IPS-11a (cell line): ENCODE results near the gene NEMP2.

Source experiments
- H3K4me3 ChIP-seq: one replicate; pipeline ENCODE4 v1.5.1; 2013; ENCODE audit warnings: low read depth, low read length, control low read depth

NEMP2 gene

GRCh38 chr2:190534310-190535120 is at the start of gene NEMP2:
Gene NEMP2, minus strand, starts transcription at chr2:190534722. Its CDS starts 67 bp downstream, at chr2:190534655.
- peak within 1 kb of the TSS; percentile 60 for H3K4me3 ChIP-seq

GRCh38 chr2:190583507-190584337 is 49.2 kb upstream of the NEMP2 start:
- no peak overlapping the region for H3K4me3 ChIP-seq

DNA sequence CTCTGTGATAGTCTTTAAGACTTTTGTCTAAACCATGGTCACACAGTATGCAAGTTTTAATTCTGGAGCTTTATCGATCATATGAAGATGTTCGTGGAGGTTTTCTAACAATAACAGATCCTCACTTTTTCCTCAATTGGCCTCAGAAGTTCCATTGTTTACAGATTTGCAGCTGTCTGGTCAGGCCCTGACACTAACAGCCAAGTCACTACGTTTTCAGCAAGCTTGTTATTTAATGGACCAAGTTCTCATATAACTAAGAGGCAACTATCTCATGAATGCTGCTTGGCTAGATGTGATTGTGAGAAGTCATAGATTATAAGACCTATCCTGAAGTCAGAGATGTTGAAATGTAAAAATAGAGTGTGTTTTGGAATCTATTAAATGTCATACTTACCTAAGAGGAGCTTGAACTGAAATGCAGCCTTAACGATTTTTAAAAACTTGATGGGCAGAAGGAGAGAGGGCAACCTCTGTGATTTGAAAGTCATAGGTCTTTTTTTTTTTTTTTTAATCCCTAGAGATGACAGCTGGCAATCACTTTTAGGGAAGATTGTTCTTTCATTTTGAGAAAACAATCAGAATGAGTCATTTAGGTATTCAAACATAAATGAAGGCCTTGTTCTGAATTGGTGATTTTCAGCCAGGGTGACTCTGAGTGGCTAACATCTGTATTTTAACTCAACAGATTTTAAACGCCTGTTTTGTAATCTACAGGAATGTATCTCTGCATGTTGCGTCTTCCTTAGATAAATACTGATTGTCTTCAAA is 48.4 kb upstream of the NEMP2 start:
- no peak overlapping the region for H3K4me3 ChIP-seq

- H3K4me3 ChIP-seq = no peak overlapping the region
Observed at GRCh38 chr2:190582019-190582418, 47.5 kb upstream of the NEMP2 start.

GRCh38 chr2:190579915-190580846 is 45.7 kb upstream of the NEMP2 start:
- no peak overlapping the region for H3K4me3 ChIP-seq

DNA sequence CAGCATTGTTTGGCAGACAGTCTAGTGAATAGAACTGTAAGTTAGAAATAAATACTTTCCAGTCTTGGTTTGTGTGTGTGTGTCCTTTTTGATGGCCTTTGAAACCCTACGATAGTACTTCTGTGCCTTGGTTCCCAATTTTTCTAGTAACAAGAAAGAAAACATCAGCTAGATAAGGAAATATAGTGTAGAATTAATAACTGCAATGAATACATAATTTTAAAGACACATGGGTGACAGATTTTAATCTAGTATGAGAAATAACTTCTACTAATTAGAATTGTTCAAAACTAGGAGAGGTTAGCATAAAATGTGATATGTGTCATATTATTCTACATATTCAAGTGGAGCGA is 44.5 kb upstream of the NEMP2 start:
- no peak overlapping the region for H3K4me3 ChIP-seq

DNA sequence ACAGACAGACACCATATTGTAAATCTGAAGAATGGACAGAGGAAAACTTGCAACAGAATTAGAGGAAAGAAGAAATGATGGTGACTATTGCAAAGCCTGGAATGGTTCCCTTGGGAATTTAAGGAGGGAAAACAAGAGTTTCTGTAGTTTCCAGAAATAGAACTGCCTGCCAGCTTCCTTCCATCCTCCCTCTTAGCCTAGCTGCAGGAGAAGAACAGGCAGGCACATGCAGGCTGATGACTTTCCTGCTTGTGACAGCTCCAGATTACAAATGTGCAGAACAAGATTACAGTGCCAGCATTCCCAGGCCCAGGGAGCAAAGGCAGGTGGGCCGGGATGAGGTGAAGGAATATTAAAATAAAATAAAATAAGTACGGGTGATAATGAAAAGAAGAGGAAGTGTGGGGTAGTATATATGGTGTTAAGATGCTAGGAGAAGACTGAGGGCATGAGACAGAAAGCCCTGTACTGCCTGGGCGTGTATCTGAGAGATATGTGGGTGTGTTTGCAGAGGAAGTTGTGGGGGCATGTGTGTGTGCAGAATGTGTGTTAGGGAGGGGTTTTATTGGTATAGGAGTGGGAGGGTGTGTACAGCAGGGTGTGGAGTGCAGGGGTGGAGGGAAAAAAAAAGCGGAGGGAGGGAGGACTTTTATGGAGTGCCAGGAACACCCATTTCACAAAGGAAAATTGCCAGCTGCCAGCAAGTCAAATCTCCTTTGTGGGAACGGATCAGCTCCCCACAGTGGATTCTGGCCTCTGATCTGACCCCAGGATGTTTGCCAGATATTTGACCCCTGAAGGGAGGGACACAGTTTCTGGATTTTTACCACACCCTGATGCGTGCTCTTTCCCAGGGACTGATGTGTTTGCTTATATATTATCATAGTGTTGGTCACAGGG is 43.9 kb upstream of the NEMP2 start:
- H3K4me3 ChIP-seq = no peak overlapping the region

DNA sequence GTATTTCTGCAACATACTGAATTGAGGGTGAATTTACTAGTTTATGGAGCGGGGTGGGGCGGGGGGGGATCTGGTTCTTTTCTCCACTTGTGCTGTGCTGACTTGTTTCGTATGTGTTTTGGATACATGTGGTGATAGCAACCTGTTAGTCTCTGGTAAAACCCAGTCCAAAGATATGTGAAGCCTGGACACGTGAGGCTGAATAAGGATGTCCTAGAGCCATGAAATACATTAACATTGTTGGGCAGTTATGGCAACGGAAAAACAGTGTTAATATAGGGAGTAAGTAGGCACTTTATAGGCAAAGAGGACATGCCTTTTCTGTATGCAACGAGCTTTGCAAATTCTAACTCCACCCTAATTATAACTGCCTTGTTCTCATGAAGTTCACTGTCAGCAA is 42.1 kb upstream of the NEMP2 start:
- H3K4me3 ChIP-seq = no peak overlapping the region

- no peak overlapping the region for H3K4me3 ChIP-seq
Observed at GRCh38 chr2:190575263-190575662, 40.7 kb upstream of the NEMP2 start.

DNA sequence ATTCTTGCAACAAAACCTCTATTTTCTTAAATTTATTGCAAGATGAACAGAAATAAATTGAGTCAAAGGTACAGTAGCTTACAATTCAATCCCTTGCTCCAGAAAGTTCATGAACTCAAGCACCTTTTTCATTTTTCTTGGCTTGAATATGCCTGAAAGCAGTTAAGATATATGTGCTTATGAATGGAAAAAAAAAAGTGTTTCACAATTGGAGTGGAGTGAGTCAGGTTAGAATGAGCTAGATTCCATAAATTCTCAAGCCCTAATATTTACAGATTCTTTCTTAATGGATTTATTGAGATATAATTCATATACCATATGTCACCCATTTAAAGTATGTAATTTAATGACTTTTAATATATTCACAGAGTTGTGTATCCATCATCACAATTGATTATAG is 39.6 kb upstream of the NEMP2 start:
- H3K4me3 ChIP-seq = no peak overlapping the region

- H3K4me3 ChIP-seq = no peak overlapping the region
Observed at GRCh38 chr2:190572246-190572645, 37.7 kb upstream of the NEMP2 start.

- no peak overlapping the region for H3K4me3 ChIP-seq
Observed at GRCh38 chr2:190571686-190572085, 37.2 kb upstream of the NEMP2 start.

DNA sequence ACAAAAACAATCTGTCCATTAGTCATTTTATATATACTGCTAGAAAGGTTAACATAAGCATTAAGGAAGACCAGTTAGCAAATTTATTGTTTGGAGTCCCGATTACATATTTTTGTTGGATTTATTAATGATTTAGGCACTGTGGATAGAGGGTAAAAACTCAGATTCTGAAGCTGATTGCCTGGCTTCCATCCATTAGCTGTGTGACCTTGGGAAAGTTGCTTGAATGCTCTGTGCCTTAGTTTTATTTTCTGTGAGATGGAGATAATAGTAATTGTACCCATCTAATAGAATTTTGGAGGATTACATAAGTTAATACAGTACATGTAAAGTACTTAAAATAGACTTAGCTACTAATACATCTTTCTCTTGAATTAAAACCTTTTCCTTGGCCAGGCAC is 36.3 kb upstream of the NEMP2 start:
- H3K4me3 ChIP-seq = no peak overlapping the region

DNA sequence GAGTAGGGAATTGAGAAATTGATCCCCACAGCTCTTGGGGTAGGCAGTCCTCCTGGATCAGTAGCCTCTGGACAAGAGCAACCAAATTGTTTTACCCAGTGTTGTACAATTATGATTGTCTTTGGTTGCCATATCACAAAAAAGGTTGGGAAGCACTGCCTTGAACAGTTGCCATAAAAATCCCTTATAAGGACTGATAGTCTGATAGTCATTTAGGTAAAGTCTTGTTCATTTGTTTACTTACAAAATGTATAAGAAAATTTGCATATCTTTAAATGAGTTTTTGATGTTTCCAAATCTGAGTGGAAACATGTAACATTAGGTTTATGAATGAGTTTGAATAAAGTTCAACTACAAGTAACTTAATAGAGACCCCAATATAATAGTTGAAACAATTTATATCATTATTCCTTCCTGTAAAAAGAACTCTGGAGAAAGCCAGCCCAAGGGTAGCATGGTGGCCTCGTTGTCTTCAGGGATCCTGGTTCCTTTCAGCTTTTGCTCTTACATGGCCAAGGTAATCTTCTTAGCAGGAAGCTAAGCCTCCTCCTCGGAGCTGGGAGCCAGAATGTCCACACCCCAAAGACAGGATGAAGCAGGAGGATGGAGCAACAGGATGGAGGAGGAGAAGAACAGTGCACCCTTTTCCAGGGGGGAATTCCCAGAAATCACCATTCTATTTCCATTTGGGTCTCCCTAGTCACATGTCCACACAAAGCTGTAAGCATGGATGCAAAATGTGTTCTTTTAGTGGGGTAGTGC is 35.7 kb upstream of the NEMP2 start:
- no peak overlapping the region for H3K4me3 ChIP-seq

- H3K4me3 ChIP-seq = no peak overlapping the region
Observed at GRCh38 chr2:190564838-190565237, 30.3 kb upstream of the NEMP2 start.

- H3K4me3 ChIP-seq = no peak overlapping the region
Observed at GRCh38 chr2:190563646-190564045, 29.1 kb upstream of the NEMP2 start.

GRCh38 chr2:190563109-190563508 is 28.6 kb upstream of the NEMP2 start:
- H3K4me3 ChIP-seq = no peak overlapping the region

DNA sequence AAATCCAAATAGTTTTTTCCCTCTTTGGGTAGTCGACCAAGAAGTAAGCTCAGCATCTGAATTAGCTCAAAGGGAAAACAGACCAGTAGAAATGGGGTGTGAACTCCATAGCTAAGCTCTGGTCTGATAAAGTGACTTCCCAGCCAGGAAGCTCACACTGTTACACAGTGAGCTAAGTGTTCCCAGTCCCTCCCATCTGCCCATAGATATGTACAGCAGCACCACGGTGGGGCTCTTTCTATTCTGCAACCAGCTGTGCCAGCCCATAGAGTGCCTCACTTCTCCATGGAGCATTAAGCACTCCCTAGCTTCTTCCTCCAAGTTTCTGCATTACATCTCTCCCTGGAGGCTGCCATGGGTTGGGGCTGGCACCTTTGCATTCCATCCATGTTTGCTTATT is 27.6 kb upstream of the NEMP2 start:
- H3K4me3 ChIP-seq = no peak overlapping the region

- no peak overlapping the region for H3K4me3 ChIP-seq
Observed at GRCh38 chr2:190561094-190561493, 26.6 kb upstream of the NEMP2 start.
